HG03025 (cell line): ENCODE measurements around the gene CIZ1.

ENCODE experiments used
- ATAC-seq: cut with Tn5 transposase; IDR thresholded peaks from one replicate; pipeline ENCODE4 v1.9.1; 2021; ENCODE audit warnings: mild to moderate bottlenecking, moderate library complexity; ENCODE audit not compliant: unreplicated experiment, low FRiP score

The CIZ1 gene

DNA sequence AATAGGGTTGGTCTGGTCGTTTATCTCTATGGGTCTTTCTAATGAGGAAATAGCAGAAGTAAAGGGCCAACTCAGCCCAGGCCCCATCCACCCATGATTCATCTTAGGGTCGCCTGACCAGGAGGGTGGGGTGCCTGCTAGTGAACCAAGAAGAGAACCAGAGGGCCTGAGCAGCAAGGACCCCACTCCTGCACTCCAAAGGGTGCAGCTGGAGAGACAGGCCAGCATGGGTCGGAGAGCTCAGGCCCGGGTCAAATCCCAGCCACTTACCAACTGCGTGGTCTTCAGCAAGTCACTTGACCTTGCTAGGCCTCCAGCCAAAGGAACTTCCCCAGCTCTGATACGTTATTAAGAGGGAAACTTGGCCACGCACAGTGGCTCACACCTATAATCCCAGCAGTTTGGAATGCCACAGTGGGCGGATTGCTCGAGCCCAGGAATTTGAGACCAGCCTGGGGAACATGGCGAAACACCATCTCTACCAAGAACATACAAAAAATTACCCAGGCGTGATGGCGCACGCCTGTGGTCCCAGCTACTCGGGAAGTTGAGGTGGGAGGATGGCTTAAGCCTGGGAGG is 27.0 kb downstream of the CIZ1 start:
- ATAC-seq = no peak

DNA sequence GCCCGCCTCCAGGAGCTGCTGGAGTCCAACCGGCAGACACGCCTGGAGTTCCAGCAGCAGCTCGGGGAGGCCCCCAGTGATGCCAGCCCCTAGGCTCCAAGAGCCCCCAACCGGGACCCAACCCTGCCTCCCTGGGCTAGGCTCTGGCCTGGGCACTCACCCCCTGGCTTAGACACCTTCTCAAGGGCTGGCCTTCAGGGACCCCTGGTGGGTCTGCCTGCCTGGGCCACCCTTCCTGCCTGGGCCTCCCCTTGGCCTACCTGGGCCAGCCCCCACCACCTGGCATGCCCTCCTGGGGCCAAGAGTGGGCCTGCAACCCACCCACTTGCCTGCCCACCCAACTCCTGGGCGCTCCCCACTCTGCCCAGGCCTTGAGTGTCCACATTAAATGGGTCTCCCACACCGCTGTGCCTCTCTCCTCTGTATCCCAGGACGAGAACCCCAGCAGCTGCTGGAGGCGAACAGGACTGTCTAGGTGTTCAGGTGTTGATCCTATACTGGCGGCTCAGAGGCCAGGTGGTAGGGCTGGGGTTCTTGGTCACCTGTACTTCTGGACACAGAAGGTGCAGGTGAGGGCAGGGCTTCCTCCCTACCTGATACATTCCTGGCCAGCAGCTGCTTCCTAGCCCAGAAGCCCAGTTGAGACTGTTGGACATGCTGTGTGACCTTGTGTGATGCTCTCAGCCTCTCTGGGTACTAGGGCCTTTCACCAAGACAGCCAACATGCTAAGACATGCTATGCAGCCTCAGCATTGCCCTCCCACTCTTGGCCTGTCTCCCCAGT is 27.7 kb downstream of the CIZ1 start:
- ATAC-seq = no peak

DNA sequence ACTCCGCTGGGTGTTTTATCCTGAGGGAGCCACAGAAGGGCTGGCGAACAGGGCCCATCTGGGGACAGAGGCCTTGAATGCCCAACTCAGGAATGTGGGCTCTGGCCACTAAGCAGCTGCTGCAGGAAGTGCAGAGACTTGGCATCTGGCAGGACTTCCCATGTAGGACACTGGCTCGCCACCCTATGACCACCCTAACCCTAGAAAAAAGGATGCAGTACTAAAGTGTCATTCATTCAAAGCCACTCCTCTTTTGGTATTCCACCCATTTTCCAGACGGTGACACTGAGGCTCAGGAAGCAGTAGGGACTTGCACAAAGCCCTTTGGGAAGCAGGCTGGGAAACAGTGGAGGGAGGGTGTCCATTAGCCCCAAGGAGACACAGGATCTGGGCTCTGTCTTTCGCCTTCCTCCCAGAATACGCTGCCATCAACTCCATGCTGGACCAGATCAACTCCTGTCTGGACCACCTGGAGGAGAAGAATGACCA is 28.3 kb downstream of the CIZ1 start:
- ATAC-seq = no peak

DNA sequence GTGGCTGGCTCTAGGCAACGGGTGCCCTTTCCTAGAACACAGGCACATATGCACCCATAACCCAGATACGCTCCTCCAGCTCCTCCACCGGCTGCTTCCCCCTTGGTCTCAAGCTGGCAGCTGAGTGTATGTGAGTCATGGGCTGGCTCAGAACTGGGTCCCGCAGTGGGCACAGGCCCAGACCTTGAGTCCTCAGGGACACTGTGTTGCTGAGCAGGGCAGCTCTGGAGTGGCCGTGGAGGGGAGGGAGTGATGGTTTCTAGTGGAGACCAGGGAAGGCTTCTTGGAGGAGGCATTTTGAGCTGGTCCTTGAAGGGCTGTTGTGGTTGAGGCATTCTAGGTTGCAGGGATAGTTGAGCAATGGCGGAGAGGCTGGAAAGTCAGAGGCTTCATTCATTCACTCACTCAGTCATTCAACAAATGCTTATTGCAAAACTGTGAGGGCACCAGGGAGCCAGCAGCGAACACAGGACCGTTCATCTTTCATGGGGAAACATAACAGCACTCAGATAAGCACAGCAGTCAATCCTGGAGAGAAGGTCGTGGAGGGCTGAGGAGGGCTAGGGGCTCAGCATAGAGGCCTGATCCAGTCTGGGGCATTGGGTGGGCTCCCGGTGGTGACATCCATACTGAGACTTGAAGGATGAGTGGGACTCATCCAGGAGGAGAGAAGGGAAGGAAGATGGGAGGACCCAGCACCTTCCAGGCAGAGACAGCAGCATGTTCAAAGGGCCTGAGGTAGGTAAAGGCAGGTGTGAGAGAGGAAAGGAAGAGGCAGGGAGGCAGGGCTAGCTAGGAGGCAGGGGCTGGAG is 29.0 kb downstream of the CIZ1 start:
- no peak for ATAC-seq

DNA sequence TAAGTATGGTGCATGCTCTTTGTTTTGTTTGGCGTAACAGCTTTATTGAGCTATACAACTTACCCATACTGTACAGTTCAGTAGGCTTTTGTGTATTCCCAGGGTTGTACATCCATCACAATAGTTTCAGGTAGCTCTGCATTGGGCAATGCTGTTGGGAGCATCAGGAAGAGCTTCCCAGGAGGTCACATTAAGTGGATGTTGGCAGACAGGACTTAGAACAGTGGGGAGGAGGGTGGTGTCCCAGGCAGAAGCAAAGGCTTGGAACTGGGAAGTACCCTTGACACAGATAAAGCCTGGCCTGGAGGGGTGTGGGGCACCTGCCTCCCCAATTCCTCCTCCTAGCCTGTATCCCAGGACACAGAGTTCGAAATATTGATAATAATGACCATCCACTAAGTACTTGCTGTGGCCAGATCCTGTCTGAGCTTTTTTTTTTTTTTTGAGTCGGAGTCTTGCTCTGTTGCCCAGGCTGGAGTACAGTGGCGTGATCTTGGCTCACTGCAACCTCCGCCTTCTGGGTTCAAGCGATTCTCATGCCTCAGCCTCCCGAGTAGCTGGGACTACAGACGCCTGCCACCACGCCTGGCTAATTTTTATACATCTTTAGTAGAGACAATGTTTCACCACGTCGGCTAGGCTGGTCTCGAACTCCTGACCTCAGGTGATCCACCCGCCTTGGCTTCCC is 30.0 kb downstream of the CIZ1 start:
- no peak for ATAC-seq

DNA sequence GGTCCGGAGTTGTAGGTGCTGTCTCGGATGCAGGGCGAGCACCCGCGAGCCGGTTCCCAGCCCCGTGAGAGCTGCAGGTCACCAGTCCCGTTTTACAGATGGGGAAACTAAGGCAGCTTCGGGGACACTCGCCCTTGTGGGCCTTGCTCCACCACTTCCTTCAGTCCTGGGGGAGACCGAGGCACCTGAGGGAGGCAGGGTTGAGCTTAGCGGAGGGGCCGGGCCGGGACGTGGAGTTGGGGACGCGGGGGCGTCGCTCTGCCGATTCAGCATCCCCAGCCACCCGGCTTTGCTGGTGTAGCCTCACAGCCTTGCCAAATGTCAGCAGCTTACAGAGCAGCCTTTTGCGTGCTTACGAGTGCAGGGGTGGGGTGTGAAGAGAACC is 30.8 kb downstream of the CIZ1 start:
- no peak for ATAC-seq

DNA sequence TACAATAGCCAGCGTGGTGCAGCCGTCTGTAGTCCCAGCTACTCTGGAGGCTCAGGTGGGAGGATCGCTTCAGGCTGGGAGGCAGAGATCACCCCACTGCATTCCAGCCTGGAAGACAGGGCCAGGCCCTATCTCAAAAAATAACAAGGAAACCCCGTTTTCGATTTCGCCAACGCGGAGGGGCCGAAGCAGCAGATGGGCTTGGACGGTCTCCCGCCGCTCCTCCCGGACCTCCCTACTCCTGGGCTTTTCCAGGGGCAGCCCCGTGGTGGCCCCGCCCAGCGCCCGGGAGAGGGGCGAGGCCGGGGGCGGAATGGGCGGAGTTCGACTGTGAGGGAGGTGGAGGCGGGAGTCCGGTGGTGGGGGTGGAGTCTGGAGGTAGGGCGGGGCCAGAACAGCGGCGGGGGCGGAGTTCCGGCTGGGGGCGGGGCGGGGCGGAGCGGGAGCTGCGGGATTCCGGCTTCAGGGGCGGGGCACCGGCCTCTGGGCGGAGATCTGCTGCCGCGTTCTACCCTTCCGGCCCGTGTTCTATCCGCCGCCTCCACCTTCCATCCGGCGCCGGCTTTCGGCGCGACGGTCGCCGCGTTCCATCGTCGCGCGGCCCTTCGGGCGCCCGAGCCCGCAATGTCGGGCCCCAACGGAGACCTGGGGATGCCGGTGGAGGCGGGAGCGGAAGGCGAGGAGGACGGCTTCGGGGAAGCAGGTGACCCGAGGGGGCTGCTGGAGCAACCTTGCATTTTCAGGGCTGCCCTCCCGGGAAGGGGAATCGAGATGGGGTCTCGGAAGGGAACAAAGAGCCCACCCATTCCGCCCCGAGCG is 31.4 kb downstream of the CIZ1 start, which contains the start of gene BBLN:
Gene BBLN (plus strand): TSS at position 482 of the 819 bp plus-strand sequence. CDS start 143 bp downstream, at position 625.
- peak; percentile 76 for ATAC-seq

DNA sequence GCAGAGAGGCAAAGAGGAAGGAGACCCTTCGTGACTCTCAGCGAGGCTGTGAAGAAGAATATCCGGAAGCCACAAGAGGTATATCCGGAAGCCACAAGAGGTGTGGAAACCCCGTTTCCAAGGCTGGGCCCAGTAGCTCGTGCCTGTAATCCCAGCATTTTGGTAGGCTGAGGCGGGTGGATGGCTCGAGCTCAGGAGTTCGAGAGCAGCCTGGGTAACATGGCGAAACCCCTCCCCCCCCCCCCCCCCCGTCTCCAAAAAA is 31.9 kb downstream of the CIZ1 start:
- peak; percentile 6 for ATAC-seq

DNA sequence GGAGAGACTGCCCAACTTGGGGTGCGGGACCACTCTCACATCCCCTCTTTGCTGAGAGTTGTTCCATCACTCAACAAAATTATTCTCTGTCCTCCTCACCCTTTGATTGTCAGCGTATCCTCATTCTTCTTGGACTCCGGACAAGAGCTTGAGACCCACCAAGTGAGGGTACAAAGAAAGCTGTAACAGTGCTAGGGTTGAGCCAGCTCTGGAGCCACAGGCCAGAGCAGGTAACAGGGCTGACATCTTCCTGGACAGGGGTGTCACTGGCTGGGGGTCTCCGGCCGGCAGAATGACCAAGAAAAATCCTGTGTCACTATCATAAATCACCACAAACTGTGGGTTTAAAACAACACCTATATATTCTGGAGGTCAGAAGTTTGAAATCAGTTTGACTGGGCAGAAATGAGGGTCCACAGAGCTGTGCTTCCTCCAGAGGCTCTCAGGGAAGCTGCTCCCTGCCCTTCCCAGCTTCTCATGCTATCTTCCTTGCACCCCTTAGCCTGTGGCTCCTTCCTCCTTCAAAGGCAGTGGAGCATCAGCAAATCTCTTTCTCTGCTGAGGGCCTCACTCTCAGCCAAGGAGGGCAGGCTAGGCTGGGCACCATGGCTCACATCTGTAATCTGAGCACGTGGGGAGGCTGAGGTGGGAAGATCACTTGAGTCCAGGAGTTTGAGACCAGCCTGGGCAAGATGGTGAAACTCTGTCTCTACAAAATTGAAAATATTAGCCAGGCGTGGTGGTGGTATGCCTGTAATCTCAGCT is 35.5 kb downstream of the CIZ1 start:
- ATAC-seq = no peak

DNA sequence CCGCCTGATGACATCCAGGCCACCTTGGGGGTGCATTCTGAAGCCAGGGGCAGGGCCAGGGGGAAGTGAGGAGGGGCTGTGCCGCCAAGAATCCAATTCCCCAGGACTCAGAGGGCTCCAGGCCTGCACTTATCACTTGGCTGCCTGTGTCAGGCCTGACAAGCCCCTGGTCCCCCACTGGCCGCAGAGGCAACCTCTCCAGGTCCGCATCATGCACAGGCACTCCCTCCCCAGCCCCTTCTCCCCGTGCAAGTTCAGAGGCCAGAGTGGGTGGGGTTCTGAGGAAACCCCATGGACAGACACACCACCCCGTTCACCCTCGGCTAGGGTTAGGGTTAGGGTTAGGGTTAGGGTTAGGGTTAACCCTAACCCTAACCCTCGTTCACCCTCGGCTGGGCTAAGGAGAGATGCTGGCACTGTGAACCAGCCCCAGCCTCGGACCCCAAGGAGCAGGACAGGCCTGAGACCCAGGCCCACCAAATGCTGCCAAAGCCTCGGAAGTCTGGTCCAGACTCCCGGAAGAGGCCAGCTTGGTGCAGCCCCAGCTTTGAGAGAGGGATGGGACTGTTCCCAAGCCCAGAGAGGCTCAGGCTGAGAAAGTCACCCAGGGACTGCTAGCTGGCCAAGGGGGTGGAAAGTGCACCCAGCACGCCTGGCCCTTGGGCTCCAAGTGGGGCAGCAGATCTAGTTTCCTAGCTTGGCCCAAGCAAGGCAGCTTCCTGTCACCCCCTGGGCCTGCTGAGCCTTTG is 37.3 kb downstream of the CIZ1 start:
- no peak for ATAC-seq

DNA sequence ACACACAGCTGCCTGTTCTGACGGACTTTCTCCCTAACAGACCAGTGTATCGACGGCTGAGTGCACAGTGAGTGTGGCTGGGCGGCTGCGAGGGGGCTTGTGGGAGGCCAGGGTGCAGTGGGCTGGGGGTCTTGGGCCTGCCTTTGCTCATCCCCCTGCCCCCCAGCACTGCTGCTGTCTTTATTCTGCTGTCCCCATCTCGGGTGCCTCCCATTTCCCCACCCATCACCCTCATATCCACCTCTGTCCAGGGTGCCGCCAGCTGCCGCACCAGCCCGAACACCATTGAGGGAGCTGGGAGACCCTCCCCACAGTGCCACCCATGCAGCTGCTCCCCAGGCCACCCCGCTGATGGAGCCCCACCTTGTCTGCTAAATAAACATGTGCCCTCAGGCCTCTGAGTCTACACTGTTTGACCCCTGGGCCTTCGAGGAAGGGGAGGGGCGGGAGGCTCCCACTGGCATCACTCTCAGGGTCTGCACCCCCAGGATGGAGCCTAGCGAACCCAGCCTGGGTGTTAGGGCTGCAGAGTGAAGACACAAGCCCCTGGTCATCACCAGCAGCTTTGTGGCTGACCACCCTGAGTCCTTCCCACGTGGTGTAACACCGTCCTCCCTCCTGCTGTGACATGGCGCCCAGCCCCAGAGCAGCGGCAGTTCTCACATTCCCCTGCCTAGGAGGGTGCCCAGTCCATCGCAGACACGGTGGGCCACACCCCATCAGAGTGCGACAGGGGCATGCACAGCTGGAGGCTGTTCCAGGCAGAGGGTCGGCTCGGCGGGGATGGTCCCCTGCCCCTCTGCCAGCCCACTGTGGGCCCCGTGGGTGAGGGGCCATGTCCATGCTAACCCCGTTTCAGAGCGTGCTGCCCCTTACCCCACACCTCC is 38.1 kb downstream of the CIZ1 start:
- ATAC-seq = no peak

DNA sequence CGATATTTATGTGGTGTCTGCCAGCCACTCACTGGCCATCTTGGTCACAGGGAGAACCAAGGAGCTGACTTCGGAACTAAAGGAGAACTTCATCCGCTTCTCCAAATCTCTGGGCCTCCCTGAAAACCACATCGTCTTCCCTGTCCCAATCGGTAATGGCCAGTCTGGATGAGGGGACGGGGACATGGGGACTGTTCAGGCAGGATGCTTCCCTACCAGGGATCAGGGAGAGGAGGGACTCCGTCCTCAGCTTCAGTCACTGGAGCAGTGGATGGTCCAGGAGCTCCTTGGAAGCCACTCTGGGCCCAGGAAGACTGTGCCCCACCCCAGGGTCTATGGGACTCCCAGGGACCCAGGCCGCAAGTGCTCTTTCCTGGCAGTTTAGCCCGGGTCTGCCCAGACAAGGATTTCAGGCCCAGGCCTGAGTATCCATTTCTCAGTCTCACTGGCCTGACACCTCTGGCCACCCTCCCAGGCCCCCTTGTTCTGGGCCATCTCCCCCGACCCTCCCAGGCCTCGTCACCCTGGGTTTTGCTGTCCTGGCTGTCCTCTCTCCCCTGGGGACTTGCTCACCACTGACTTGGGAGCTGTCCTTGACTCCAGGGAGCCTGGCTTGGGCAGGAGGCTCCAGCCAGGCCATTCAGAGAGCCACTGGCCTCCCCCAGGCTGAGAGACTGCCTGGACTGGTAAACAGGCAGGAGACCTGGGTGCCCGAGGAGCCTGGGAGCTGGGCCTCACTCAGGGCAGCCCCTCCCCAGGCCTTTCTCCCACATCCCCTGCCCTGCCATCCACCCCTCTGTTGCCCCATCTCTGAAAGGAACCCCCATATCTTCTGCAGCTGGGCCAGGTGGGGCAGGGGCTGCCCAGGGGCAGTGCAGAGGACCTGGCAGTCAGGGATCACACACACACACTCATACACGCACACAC is 39.0 kb downstream of the CIZ1 start:
- ATAC-seq = no peak

DNA sequence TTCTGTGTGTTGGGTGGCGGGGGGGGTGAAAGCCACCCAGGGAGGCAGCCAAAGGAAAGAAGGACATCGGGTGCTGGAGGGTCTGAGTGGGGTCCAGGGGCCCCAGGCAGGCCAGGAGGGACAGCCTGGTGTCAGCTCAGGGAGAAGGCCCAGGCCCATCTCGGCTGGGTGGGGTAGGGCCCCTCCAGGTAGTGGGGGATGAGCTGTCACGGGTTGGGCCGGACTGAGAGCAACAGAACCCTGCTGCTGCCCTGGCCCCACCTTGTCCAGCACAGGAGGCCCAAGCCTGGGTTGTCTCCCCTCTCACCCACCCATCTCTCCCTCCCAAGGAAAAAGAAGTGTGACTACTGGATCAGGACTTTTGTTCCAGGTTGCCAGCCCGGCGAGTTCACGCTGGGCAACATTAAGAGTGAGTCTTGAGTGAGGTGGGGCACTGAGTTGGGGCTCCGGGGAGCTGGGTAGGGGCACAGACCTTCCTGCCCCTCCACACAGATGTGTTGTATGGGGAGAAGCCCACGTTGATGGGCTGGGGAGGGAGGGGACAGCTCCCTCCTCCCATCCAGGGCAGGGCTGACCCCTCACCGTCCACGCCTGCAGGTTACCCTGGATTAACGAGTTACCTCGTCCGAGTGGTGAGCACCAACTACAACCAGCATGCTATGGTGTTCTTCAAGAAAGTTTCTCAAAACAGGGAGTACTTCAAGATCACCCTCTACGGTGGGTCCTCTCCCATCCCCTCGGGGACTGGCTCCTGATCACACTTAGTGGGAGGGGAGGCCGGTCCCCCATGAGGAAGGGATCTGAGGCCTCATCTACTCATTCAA is 39.9 kb downstream of the CIZ1 start:
- no peak for ATAC-seq

DNA sequence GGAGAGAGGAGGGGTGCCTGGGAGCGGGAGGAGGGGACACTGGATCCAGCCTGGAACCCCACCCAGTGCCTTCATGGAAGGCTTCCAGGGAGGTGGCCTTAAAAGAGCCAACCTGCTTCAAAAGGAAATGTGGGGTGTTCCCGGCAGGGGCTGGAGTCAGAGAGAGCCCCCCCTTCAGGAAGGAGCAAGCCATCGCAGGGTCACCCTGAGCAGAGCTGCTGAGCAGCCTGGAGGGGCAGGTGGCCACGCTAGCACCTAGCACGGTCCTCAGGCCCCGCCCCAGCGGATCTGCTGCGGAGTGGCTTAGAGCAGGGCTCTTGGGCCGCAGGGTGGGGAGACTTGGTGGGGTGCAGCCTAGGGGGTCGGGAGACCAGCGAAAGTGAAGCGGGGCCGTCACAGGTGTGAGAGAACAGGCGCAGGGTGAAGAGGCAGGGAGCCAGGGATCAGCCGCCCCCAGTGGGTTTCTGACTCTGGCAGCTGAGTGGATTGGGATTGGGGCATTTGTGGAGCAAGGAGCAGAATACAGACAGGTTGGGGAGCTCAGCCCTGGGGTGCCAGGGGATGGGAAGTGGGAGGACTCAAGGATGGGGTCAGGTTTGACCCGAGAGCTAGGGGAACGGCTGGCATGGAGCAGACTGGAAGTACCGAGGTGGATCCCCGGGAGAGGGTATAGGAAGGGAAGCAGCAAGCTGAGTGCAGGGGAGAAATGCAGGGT is 40.6 kb downstream of the CIZ1 start:
- no peak for ATAC-seq

DNA sequence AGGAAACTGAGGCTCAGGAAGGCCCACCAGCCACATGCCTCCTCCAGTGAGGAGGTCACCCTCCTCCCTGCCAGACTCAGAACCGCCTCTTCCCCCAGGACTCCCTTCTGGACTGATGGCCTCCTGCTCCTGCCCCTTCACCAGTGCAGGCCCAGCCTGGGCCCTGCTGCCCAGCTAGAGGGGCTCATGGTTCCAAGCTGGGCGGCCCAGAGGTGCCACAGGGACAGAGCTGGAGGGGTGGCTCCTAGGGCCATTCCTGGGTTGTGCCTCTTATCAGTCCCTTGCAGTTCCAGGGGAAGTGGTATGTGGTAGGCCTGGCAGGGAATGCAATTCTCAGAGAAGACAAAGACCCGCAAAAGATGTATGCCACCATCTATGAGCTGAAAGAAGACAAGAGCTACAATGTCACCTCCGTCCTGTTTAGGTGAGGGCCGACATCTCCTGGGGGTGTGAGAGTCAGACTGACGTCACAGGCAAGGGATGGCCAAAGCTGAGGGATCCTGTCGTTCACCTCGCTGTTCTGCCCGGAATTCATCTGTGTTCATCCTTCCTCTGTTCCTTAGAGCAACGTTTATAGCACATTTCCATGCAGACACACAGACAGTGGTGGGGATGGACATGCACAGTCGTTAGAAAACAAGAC is 41.3 kb downstream of the CIZ1 start:
- ATAC-seq = no peak
